ENCODE data around the gene ZCCHC8.
"Not testable (repeated sequence)": the region's sequence is repeated elsewhere in the genome, so short reads cannot be mapped to it uniquely, and the experiment has no call there.

The ZCCHC8 gene

DNA sequence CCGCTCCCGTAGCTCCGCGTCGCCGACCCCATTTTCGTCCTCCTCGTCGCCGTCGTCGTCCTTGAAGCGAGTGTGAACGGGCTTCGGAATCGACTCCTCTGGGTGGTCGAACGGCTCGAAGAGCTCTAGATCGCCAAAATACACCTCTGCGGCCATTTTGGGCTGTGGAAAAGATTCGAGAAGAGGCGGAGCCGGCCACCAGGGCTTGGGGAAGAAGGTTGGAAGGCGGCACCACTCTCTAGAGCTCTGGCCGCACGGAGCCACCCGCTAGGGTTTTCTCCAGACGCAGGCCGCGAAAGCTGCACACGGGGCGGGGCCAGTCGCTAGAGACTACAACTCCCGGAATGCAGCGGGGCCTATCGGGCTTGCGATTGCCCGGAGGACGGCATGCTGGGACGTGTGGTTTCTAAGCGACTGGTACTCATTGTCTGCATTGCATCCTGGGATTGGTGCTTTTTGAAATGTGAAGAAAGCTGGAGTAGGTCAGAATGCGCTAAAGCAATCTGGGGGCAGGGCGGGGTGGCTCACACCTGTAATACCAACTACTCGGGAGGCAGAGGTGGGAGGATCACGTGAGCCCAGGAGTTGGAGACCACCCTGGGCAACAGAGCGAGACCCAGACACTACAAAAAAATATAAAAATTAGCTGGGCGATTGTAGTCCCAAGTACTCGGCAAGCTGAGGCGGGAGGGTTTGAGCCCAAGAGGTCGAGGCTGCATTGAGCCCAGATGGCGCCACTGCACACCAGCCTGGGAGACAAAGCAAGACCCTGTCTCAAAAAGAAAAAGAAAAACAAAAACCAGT, at the start of gene ZCCHC8:
TSS of gene ZCCHC8 (minus strand) at position 248 of the 804 bp plus-strand sequence. CDS start at position 156, 92 bp downstream.
- peak; percentile 100 for DNase-seq

DNA sequence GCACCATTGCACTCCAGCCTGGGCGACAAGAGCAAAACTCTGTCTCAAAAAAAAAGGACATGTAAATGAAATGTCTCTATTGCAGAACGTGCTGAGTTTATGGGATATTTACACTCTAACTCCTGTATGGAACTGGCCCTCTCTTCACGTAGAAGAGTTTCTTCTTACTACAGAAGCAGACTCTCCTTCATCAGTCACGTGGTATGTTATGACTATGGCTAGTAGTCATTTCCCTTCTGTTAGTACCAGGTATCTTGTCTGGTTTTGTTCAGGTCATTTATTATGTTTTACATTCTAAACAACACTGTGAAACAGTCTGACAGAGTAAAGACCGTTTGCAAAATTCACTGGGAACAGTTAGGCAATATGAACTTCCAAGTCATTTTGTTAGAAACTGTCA, 46.6 kb upstream of the ZCCHC8 start:
- DNase-seq: no peak

DNA sequence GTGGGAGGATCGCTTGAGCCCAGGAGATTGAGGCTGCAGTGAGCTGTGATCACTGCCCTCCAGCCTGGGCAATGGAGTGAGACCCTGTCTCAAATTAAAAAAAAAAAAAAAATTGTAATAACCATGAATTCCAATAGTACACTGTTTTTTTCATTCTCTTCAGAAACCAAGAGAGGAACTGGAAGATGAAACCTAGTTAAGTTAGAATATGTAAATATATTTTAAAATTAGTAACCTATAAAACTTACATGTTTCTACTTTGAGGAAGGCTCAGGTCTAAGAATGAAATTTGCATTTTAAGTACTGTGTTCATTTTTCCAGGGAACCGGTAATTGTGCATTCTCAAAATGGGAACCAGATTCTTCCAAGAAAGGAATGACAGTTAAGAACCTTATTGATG, 45.1 kb upstream of the ZCCHC8 start:
- DNase-seq: no peak

DNA sequence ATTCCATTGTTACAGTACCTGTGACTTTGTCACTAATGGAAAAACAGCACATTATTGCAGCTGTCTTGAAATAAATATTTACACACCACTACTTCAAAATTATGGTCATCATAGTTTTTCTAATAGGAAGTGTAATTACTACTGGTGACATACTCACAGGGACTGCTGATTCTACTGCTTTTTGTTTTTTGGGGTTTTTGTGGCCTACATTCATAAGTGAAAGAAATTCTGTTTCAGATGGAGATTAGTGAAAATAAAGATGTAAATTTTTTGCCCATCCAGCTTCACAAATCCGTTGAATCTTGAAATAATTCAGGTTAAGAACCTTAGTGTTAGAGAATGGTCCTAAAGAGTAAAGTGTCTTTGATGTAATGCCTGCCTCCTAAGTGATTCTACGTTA, 43.8 kb upstream of the ZCCHC8 start:
- no peak for DNase-seq

DNA sequence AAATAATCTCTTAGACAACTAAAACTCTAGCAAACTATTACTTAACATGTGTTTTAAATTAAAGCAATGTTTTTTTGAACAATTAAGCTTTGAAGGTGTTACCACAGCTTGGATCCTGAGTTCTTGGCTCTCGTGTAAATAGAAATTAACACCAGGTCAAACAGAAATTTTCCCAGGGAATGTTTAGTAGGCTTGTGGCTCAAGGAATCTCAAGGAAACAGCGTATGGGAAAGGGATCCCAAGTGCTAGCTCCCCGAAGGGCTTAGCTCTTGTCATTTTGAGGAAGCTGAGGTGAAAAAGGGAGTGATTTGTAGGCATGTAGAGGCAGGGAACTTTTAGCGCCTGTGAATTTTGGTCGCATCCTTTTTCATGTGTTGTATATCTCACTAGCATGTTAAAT, 37.8 kb upstream of the ZCCHC8 start:
- DNase-seq: no peak

DNA sequence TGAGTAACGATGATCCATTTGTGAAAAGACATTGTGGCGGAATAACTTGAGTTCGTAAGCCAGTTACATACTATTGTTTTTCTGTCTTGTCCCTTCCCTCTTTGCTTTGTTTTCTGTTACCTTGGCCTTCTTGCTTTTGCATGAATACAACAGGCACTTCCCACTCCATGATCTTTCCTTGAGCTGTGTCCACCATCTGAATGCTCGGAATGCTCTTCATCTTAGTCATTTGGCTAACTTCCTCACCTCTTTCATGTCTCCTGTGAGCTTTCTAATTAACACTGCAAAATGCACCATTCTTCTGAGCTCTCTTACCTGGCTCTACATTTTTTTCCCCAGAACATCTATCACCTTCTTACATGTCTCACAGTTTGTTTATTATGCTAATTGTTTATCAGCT, 36.3 kb upstream of the ZCCHC8 start:
- no peak for DNase-seq

DNA sequence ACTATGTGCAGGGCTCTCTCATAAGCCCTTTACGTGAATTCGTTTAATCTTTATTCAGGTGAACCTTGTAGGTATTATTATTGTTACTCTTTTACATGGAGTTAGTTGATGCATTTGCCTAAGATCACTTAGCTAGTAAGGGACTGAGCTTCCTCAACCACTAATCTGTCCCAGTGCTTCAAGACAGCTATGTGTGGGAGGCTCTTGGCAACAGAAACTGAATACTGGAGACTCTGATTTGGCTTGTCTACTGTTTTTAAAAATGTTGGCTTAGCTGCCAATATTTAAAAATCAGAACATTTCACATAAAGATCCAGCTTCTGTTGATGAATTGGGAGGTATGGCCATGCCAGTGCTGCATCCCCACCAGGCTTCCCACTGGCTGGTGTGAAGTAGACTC, 33.1 kb upstream of the ZCCHC8 start:
- no peak for DNase-seq

DNA sequence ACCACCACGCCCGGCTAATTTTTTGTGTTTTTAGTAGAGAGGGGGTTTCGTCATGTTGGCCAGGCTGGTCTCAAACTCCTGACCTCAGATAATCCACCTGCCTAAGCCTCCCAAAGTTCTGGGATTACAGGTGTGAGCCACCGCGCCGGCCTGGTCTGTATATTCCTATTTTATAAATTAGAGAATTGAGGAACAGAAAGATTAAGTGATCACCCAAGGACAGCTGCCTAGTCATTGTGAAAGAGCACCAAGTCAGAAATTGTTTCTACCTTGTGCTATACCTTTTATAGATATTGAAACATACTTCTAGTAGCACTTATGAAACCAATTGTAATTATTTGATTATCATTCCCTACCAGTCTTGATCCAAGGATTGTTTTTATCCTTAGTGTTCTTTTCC, 28.3 kb upstream of the ZCCHC8 start:
- DNase-seq: no peak

DNA sequence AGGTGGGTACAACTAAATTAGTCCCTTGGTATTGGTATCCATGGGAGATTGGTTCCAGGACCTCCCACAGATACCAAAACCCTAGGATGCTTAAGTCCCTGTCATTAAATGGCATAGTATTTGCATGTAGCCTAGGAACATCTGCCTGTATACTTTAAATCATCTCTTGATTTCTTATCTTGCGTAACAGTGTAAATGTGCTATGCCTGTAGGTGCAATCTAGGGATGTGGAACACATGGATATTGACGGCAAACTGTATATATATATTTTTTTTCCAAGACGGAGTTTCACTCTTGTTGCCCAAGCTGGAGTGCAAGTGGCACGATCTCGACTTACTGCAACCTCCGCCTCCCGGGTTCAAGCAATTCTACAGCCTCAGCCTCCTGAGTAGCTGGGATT, 27.9 kb upstream of the ZCCHC8 start:
- no peak for DNase-seq

DNA sequence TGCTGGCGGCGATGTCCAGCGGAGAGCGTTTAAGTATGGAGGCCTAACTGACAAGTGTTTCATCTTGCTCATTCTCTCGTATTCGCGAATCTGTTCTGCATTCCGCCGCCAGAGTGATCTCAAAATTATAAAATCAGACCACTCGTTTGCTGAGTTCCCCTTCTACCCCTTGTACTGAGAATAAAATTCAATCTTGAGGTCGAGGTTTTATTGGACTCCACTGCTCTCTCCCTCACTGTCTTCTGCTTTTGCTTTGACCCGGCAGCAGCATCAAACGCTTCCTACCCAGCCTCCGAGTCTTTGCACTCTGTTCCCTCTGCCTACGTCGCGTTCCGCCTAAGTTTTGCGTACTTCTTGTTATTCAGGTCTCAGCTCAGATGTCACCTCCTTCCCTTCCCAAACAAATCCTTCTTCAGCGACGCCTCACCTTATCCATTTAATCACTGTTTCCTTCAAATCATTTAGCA, 26.8 kb upstream of the ZCCHC8 start:
- DNase-seq: peak in 1 of 2 experiments; percentile 5

DNA sequence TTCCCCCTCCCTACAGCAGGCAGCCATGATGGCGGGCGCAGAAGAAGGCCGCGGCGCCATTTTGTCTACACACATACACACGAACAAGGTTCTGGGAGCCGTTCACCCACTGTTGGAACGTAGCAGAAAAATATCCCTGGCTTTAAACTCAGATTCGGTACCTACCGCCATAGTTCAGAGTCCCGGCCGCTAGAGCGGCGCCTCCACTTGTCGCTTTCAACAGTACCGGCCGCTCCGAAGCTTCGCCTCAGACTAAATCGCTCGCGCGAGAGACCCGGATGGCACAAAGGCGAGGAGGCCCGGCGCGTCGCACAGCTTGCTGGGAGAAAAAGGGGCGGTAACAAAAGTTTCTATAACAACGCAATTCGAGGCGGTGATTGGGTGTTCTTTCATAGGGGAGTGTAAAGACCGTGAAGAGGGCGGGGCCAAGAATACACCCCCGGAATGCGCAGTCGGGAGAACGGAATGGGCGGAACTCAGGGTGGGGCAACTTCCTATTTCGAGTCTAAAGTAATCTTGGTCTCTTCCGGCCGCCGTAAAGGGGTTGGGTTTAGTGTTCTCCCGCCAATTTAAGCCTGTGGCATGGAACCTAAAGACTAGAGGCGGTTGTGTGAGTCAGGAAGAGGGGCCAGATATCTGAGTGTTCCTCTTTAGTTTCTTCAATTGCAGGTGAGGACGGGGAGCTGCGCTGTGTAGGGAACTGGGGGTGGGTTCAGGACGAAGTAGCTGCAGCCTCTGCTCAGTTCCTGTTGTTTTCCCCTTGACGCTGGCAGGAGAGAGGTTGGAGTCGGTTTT, 26.1 kb upstream of the ZCCHC8 start, which contains the start of the genes KNTC1 and RSRC2:
TSS of gene KNTC1 (plus strand) at position 567 of the 795 bp plus-strand sequence. CDS start 2,815 bp downstream, outside the sequence.
TSS of gene RSRC2 (minus strand) at position 254 of the 795 bp plus-strand sequence. CDS start at position 171, 83 bp downstream.
- peak; percentile 100 for DNase-seq

DNA sequence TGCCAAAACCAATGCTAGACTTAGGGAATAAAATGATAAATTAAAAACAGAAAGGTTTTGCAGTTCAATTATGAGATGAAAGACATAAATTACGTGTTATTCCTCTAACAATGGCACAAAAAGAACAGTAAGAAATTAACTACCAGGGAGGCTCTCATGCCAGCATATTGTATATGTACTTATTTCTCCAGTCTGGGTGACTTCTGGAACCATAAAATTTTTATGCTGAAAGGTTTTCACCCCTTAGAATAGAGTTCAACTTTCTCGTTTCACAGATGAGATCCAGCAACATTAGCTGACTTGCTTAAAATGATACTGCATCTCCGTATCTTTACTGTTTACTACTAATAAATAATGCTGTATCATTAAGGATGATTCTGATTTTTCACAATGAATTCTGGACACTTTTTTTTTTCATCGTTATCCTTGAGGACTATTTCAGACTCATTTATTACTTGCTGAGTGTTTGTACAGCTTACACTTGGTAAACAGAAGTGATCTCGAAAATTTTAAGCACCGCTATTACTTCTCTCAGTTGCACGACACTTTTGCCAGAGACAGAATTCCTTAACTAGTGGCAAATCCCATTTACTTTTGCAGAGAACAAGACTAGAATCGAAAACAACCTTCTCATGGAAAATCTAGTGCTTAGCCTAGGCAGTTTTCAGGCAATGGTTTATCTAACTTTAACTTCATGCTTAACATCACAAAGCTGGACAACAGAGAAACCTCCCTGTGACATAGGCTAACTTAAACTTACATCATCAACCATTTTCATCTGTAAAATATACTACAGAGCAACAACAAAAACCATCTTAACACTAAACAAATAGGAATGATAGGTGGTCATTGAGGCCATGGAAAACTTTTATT, 23.4 kb upstream of the ZCCHC8 start:
- DNase-seq: no peak

DNA sequence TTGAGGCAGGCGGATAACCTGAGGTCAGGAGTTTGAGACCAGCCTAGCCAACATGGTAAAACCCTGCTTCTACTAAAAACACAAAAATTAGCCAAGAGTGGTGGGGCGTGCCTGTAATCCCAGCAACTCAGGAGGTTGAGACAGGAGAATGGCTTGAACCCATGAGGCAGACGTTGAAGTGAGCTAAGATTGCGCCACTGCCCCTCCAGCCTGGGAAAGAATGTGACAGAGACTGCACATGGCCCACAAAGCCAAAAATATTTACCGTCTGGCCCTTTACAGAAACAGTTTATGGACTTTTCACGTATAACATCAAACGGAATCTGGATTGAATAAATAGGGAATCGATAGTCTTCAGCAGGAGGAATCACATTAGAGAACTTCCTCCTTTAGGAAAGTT, 22.5 kb upstream of the ZCCHC8 start:
- DNase-seq: no peak

DNA sequence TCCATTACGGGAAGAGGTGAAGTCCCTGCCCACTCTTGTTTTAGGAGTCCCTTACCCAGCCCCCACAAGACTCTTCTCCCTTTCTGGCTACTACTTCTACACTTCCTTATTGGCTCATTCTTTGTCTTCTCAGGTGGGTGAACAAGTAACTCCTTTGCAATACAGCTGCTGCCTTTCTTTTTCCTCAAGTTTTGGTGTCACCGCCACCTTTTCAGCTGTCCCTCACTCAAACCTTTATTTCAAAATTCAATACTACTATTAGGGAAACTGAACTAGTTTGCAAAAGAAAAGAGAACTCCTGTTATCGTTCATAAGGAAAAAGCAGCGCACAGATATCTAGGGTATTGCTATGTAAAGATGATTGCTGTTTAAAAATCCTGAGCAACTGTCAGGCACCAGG, 19.9 kb upstream of the ZCCHC8 start:
- DNase-seq: no peak

DNA sequence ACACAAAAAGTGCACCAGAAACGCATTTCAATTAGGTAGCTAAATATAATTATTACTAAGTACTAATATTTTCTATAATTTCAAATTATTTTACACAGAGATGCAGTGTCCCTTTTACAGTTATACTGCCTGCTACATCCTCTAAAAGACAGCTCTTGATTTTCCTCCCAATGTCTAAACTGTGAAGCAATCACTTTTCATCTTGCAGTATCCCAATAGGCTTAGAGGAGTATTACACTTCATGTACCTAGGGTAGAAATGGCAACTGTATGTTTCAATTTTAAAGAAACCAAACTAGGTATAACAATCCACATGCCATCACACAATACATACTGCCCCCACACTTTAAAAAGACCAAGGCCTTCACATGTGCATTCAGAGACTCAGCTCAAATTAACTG, 18.7 kb upstream of the ZCCHC8 start:
- no peak for DNase-seq

DNA sequence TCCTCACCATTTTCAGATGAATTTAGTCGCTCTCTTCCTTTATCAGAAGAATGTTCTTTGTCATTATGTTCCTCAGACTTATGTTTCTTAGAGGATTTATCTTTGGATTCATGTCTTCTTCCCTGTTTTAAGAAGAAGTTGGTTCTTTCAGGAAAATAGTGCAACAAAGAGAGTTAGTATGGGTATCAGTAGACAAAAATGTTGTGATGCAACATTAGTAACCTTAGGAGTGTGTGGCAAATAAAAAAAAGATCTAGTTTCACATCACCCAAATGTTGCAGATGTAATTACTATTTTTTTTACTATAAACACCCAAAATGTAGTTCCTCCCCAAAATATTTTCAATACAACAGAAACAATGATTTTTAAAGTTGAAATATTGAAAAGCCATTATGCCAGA, 18.2 kb upstream of the ZCCHC8 start:
- DNase-seq: no peak

DNA sequence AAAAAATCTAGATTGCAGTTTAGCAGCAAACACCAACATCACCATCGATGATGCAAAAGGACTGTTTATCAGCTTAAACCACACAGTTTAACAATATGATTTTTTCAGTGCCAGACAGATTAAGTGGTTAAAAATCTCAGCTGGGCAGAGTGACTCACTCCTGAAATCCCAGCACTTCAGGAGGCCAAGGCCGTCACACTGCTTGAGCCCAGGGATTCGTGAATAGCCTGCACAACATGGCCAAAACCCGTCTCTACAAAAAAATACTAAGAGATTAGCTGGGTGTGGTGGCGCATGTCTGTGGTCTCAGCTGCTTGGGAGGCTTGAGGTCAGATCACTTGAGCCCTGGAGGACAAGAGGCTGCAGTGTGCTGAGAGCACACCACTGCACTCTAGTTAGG, 17.1 kb upstream of the ZCCHC8 start:
- DNase-seq: no peak

DNA sequence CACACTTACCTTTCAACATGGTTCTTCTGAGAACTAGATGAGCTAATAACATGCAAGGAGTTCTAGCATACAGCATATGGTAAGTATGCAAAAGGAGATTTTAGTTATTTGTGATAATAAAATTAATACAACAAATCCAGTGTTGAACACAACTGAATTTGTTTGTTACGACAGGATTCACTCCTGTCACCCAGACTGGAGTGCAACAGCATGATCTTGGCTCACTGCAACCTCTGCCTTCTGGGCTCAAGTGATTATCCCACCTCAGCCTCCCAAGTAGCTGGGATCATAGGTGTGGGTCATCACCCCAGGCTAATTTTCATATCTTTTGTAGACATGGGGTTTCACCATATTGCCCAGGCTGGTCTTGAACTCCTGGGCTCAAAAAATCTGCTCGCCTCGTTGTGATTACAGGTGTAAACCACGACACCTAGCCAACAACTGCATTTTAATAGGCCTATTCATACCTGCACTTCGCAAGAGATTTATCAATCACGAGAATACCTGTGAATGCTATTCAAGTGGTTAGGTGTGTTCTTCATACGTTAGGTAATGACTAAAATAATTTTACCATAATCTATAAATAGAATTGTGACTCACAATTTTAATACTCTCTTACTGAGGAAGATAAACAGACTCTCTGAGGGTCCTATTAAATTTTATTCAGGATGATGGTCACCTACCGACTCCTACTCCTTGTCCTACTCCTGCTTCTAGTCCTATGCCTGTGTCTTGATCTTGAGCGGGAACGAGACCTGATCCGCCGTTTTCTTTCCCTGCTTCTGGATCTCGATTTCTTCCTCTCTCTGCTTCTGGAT, 16.0 kb upstream of the ZCCHC8 start:
- DNase-seq: no peak

DNA sequence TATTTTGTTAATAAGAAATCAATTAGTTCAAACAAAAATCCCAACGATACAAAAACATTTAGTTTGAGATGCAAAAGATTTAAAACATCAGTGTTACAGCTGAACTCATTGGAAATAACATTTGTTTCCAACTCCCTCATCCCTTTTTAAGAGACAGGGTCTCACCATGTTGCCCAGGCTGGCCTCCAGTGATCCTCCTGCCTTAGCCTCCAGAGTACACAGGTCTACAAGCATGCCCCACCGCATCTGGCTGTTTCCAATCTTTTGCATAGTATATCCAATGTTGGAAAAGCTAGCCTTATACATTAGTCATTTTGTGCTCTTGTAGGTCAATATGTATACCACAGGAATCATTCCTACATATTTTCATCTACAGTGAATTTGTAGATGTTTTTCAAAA, 14.5 kb upstream of the ZCCHC8 start:
- no peak for DNase-seq

DNA sequence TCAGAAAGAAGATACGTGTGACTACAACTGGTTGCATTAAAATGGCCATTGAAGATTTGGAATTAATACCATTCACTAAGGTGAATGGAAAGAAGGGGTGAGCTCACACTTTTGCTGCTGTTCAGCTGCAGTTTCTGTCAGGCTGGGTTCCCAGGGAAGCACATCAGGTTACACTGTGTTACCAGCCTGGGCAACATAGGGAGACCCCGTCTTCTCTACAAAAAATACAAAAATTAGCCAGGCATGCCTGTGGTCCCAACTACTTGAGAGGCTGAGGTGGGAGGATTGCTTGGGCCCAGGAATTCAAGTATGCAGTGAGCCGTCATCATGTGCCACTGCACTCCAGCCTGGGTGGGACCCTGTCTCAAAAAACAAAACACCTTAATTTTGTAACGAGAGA, 12.9 kb upstream of the ZCCHC8 start:
- DNase-seq: no peak

DNA sequence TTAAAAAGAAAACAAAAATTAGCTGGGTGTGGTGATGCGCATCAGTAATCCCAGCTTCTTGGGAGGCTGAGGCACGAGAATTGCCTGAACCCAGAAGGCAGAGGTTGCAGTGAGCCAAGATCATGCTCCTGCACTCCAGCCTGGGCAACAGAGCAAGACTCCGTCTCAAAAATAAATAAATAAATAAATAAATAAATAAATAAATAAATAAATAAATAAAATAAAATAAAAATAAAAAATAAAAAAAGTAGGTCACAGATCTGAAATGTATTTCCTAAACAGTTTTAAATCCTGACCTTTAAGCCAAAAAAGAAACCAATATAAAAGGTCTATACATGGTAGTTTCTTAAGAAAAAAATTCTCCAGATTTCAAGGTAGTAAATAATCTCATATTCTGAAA, 12.3 kb upstream of the ZCCHC8 start:
- DNase-seq: not testable (repeated sequence)

DNA sequence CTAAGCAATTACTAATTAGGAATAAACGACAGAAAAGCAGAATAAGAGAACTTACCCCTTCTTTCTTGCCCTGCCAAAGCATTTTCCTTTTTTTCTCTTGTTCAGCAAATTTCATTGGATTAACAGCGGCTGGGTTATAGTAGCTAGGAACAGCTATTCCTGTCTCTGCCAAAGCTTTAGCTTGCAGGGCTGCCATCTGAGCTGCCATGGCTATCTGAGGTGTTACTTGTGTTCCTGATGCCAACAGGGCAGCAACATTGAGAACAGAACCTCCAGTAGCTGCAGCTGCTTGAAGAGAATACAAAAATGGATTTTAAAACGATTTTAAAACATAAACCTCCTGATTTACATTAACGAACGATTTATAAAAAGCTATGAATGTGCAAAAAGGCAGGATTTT, 7.4 kb upstream of the ZCCHC8 start:
- DNase-seq: no peak

All from SHP77 (cell line).